ENCODE data around the gene PPP2R1B.

DNA sequence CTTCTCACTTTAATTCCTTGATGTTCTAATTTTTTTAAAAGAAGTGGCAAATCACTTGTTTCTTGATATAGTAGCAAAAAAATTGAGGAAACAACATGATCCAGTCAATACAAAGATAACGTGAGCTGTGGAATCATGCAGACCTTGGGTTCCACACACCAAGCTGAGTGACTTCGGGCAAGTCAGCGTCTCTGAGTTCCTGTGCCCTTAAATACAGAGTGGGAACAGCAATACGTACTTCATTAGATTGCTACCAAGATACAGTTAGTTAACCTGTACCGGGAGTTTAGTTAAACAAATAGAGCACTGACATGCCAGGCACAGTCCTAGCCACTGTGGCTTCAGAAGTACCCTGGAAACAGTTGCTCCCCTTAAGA lies 58.5 kb downstream of the PPP2R1B start:
- TF ChIP-seq CTCF (IDR thresholded peaks at IDR 0.05) (no peak), EP300 (IDR thresholded peaks at IDR 0.05) (no peak)
